Measurements from ENCODE around the gene ZFP62. TPM values are rescaled to one million over a fixed set of nuclear protein-coding genes. Genes with fewer than 3 reads are reported as not detected.

The ZFP62 gene
- total RNA-seq, 1 donor from 2014 or later: 14.5 TPM

DNA sequence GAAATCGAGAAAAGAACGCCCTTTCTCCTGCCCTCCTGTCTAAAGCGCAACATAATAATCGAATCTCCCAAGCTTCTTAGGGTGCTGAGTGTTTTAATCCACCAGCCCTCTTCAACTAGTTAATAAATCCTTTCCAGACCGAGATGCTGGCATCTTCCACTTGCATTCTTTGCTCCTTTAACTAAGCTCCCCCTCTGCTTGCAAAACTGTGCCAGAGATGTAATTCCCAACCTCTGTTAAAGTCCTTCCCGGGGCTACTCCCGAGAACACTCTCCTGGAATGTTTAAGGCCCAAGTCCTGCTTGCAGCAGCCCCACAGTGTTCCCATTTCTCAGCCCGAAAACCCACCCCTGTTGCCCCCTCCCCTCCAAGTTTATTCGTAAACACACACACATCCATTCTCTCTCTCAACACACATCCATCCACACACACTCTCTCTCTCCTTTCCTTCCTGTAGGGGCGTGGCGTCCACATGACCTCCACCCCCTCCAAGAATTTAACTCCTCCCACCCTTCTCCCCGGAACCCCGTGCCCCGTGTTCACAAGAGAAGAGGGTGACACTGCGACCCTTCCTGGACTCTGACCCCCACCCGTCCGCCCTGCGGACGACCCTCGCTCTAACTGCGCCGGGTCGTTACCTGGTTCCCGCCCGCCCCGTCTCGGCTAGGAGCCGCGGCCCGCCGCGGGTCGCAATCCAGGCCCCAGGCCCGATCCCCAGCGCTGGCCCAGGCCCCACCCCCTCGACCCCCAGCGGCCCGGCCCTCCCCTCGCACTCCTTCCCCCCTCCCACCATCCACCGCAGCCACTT is 51.5 kb downstream of the ZFP62 start:
- H3K36me3 Mint-ChIP-seq (ENCODE audit: low read depth, unreplicated experiment): peaks cover 6% of the 10 kb centered on the region
- H3K4me3 Mint-ChIP-seq (ENCODE audit: unreplicated experiment): peak overlapping the region; percentile 87
- Histone ChIP-seq H3K36me3 (ENCODE audit: insufficient read depth, low read length) (no peaks in the 10 kb centered on the region), H3K27me3 (ENCODE audit: insufficient read depth, low read length) (no peaks in the 10 kb centered on the region), H3K9me3 (ENCODE audit: insufficient read depth, low read depth, low read length) (no peaks in the 10 kb centered on the region), H3K9ac (ENCODE audit: low read length) (peak overlapping the region; percentile 87), H4K20me1 (ENCODE audit: insufficient read depth, low read length) (peaks cover 14% of the 10 kb centered on the region), H3K4me2 (ENCODE audit: low read length) (peak overlapping the region; percentile 92), H3K4me3 (ENCODE audit: insufficient read depth, low read depth, low read length) (peak overlapping the region; percentile 74), H3K27ac (ENCODE audit: low read depth, low read length) (peak overlapping the region; percentile 91), H3K4me1 (ENCODE audit: insufficient read depth, low read length) (peaks cover 29% of the 10 kb centered on the region), H3K79me2 (ENCODE audit: insufficient read depth, low read length) (peaks cover 39% of the 10 kb centered on the region), H2AFZ (ENCODE audit: low read depth, low read length) (peak overlapping the region; percentile 99)
- peaks cover 27% of the 10 kb centered on the region for H3K4me1 Mint-ChIP-seq (ENCODE audit: low read depth, unreplicated experiment)
- TF ChIP-seq EZH2 (IDR thresholded peaks at IDR 0.05; ENCODE audit: insufficient read depth, low read length): no peak
- TF ChIP-seq, protein P1, sequence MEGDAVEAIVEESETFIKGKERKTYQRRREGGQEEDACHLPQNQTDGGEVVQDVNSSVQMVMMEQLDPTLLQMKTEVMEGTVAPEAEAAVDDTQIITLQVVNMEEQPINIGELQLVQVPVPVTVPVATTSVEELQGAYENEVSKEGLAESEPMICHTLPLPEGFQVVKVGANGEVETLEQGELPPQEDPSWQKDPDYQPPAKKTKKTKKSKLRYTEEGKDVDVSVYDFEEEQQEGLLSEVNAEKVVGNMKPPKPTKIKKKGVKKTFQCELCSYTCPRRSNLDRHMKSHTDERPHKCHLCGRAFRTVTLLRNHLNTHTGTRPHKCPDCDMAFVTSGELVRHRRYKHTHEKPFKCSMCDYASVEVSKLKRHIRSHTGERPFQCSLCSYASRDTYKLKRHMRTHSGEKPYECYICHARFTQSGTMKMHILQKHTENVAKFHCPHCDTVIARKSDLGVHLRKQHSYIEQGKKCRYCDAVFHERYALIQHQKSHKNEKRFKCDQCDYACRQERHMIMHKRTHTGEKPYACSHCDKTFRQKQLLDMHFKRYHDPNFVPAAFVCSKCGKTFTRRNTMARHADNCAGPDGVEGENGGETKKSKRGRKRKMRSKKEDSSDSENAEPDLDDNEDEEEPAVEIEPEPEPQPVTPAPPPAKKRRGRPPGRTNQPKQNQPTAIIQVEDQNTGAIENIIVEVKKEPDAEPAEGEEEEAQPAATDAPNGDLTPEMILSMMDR (IDR thresholded peaks at IDR 0.05; ENCODE audit: insufficient read depth, low read depth, low read length): no peak
- no peaks in the 10 kb centered on the region for H3K27me3 Mint-ChIP-seq (ENCODE audit: low read depth, unreplicated experiment)
- DNase-seq (ENCODE audit: low read depth): peak; percentile 85
- H3K9me3 Mint-ChIP-seq (ENCODE audit: unreplicated experiment): no peaks in the 10 kb centered on the region
- peak overlapping the region; percentile 91 for H3K27ac Mint-ChIP-seq (ENCODE audit: unreplicated experiment)
- FAIRE-seq: no peak

DNA sequence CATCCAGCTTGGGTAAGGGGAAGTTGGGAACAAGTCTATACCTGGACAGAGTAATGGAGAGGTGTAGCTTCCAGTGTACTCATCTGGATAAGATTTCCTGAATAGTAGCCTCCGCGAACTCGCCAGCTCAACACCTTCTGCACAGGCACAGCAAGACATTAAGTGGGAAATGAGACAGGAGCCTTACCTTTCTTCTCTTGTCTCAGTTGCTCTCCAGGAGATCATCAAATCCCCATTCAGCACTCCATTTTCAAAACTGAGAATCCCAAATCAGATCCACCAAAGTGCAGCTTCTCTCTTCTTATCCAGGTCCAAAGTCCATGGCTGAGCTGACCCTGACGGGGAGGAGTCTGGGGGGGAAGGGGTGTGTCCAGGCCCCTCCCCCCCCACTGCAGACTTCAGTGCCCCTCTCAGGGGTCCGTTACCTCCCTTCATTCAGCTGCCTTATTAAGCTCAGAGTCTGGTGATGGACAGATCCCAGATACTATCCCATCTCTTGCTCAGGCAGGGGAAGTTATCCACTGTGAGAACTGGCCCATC is 52.5 kb downstream of the ZFP62 start:
- H3K4me3 ChIP-seq (ENCODE audit: insufficient read depth, low read depth, low read length): peak overlapping the region; percentile 74
- peaks cover 6% of the 10 kb centered on the region for H3K36me3 Mint-ChIP-seq (ENCODE audit: low read depth, unreplicated experiment)
- no peak for DNase-seq (ENCODE audit: low read depth)
- H3K27ac Mint-ChIP-seq (ENCODE audit: unreplicated experiment): peak overlapping the region; percentile 58
- H3K27me3 Mint-ChIP-seq (ENCODE audit: low read depth, unreplicated experiment): no peaks in the 10 kb centered on the region
- no peaks in the 10 kb centered on the region for H3K27me3 ChIP-seq (ENCODE audit: insufficient read depth, low read length)
- peaks cover 29% of the 10 kb centered on the region for H3K4me1 ChIP-seq (ENCODE audit: insufficient read depth, low read length)
- peak overlapping the region; percentile 87 for H3K4me3 Mint-ChIP-seq (ENCODE audit: unreplicated experiment)
- H3K27ac ChIP-seq (ENCODE audit: low read depth, low read length): no peak overlapping the region
- peaks cover 50% of the 10 kb centered on the region for H3K79me2 ChIP-seq (ENCODE audit: insufficient read depth, low read length)
- H2AFZ ChIP-seq (ENCODE audit: low read depth, low read length): no peak overlapping the region
- H3K4me2 ChIP-seq (ENCODE audit: low read length): peak overlapping the region; percentile 92
- no peaks in the 10 kb centered on the region for H3K9me3 ChIP-seq (ENCODE audit: insufficient read depth, low read depth, low read length)
- H3K9ac ChIP-seq (ENCODE audit: low read length): peak overlapping the region; percentile 12
- no peak for FAIRE-seq
- TF ChIP-seq, protein P1 (IDR thresholded peaks at IDR 0.05; ENCODE audit: insufficient read depth, low read depth, low read length): no peak
- no peak for TF ChIP-seq EZH2 (IDR thresholded peaks at IDR 0.05; ENCODE audit: insufficient read depth, low read length)
- H4K20me1 ChIP-seq (ENCODE audit: insufficient read depth, low read length): peaks cover 14% of the 10 kb centered on the region
- no peaks in the 10 kb centered on the region for H3K36me3 ChIP-seq (ENCODE audit: insufficient read depth, low read length)
- H3K9me3 Mint-ChIP-seq (ENCODE audit: unreplicated experiment): no peaks in the 10 kb centered on the region
- H3K4me1 Mint-ChIP-seq (ENCODE audit: low read depth, unreplicated experiment): peaks cover 27% of the 10 kb centered on the region

All from astrocyte (in vitro differentiated cells and primary cell).